Cerebellar cortex (tissue), 1 donor: ENCODE results near the gene OR56B1.
"Not testable (repeated sequence)": the region's sequence is repeated elsewhere in the genome, so short reads cannot be mapped to it uniquely, and the experiment has no call there.

Experiments
- DNase-seq: peaks from one replicate; pipeline ENCODE4 v3.0.0-alpha.2; 2015; ENCODE audit warnings: low spot score

Gene OR56B1

GRCh38 chr11:5736396-5736795, at the start of gene OR56B1:
TSS of gene OR56B1 (plus strand) at chr11:5736448. CDS start at chr11:5736517, 69 bp downstream.
- DNase-seq, result no peak

DNA sequence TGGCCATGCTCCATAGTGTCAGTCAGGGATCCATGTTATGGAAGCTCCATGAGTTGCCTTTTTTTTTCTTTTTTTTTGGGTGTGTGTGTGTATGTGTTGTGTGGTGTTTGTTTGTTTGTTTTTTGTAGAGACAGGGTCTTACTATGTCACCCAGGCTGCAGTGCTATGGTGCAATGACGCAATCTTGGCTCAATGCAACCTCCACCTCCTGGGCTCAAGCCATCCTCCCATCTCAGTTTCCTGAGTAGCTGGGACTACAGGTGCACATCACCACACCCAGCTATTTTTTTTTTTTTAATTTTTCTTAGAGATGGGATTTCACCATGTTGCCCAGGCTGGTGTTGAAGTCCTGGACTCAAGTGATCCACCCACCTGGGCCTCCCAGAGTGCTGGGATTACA, 47.8 kb upstream of the OR56B1 start:
- DNase-seq, result no peak

GRCh38 chr11:5689551-5689983, 46.7 kb upstream of the OR56B1 start, which contains the start of gene TRIM22:
TSS of gene TRIM22 (plus strand) at chr11:5689790. CDS start at chr11:5696233, 6,443 bp downstream.
- DNase-seq, result peak; percentile 10

DNA sequence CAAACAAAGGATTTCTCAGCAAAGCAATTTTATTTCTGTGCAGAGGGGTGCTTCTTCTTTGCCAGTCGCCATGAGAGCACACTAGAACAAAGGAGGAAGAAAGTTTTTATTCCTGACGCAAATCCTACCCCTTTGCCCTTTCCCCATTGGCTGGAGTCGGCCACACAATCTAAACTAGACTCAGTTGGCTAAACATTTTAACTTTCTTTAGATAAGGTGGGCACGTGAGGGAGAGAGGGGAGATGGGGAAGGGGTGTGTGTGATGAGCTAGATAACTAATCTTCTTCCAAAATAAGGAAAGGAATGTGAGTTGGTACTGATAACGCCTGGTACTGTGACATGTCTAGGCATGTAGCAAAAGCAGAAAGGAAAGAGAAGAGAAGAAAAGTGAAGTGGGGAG, 46.0 kb upstream of the OR56B1 start:
- no peak for DNase-seq

DNA sequence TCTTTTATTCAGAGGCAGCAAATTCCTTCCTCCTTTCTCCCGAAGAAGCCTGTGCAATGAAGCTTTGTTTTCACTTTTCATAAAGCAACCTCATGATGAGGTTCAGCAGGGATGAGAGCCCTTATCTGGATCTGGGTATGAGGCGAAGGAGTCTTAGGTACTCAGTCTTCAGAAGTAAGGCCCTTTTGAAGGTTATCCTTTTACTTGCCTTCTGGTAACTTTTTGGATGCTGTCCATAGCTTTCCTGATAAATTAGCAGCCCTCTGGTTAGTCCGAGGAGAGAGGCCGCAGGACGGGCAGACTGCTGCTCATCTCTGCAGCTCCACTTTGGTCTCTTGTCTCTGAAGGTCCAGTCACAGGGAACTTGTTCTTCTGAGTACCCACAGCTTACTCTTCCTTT, 45.5 kb upstream of the OR56B1 start:
- DNase-seq, result no peak

DNA sequence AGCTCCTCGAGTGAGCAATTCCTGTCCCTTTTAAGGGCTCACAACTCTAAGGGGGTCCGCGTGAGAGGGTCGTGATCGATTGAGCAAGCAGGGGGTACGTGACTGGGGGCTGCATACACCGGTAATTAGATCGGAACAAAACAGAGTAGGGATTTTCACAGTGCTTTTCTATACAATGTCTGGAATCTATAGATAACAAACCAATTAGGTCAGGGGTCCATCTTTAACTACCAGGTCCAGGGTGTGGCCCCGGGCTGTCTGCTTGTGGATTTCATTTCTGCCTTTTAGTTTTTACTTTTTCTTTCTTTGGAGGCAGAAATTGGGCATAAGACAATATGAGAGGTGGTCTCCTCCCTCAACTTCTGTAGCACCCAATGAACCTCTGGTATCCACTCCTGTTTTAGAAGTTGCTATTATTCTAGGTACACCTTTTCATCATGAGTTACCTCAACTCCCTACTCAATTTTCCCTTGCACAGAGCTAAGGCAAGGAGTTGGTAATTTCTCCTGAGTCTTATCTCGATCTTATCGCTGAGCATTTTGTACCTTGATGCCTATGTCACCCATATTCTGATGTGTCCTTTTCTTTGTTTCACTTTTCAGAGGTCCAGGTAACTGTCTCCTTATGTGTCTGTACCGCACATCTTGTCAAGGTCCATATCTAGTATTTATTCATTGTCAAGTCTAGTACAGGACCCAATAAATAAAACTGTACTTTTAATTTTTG, 44.8 kb upstream of the OR56B1 start:
- not testable (repeated sequence) for DNase-seq

GRCh38 chr11:5691964-5692361, 44.3 kb upstream of the OR56B1 start:
- no peak for DNase-seq

- DNase-seq, result no peak
Observed at GRCh38 chr11:5694642-5695041, 41.6 kb upstream of the OR56B1 start.

DNA sequence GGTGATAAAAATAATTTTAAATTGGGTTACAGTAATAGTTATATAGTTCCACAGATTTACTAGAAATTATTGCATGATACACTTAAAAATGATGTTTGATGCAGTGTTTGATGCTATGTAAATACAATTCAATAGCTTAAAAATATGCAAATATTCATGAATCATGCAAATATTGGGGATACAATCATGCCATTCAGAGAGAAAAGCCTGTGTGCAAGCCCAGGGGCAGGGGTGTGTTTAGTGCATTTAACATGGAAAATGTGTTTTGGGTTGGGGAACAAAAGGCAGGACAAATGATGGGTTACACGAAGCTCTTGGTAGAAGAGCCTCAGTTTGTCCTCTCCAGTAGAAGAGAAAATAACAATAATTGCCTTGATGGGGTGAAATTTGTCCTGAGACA, 40.7 kb upstream of the OR56B1 start:
- DNase-seq, result no peak

GRCh38 chr11:5696210-5696609, 40.0 kb upstream of the OR56B1 start:
- no peak for DNase-seq

- peak; percentile 75 for DNase-seq
Observed at GRCh38 chr11:5698281-5698680, 38.0 kb upstream of the OR56B1 start.

DNA sequence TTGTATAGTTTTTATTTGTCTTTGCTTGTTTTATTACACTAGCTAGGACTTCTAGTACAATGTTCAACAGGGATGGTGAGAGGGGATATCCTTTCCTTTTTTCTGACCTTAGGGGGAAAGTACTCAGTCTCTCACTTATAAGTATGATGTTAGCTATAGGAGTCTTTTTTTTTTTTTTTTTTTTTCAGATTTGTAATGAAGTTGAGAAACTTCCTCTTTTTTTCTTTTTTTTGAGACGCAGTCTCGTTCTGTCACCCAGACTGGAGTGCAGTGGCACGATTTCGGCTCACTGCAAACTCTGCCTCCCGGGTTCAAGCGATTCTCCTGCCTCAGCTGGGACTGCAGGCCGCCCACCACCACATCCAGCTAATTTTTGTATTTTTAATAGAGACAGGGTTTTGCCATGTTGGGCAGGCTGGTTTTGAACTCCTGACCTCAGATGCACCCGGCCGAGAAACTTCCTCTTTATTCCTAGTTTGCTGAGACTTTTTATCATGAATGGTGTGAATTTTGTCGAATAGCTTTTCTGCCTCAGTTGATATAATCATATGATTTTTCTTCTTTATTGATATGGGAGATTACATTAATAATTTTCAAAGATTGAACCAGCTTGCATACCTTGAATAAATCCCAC, 35.7 kb upstream of the OR56B1 start:
- DNase-seq, result no peak

DNA sequence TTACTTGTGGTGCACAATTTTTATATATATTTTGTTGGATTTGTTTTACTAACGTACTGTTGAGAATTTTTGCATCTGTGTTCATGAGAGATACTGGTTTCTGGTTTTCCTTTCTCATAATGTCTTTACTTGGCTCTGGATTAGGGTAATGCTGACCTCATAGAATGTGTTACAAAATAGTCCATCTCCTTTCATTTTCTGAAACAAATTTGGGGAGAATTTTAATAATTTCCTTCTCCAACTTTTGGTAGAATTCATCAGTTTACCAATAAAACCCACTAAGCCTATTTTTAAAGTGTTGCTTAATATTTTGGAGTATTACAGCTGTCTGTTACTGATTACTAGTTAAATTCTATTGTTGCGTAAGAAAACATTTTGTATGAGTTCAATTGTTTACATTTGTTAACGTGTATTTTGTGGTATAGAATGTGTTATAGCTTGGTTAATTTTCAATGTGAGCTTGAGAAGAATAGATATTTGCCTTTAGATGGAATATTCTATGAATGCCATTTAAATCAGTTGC, 35.1 kb upstream of the OR56B1 start:
- DNase-seq, result no peak

DNA sequence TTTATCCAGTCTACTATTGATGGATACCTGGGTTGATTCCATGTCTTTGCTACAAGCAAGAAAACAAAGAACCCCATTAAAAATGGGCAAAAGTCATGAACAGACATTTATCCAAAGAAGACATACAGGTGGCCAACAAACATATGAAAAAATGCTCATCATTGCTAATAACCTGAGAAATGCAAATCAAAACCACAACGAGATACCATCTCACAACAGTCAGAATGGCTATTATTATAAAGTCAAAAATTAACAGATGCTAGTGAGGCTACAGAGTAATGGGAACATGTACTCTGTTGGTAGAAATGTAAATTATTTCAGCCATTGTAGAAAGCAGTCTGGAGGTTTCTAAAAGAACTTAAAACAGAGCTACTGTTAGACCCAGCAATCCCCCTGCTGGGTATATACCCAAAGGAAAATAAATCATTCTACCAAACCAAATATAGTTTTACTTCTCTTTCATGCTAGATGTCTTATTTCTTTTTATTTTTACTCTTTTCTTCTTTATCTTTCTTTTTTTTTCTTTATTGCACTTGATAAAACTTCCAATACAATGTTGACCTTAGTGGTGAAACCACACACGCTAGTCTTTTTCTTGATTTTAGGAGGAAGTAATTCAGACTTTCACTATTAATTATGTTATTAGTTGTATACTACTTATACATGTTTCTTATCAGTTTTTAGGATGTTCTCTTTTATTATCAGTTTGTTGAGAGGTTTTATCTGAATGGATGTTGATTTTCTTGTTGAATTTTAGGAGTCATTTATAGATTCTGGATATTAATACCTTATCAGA, 32.3 kb upstream of the OR56B1 start:
- no peak for DNase-seq

DNA sequence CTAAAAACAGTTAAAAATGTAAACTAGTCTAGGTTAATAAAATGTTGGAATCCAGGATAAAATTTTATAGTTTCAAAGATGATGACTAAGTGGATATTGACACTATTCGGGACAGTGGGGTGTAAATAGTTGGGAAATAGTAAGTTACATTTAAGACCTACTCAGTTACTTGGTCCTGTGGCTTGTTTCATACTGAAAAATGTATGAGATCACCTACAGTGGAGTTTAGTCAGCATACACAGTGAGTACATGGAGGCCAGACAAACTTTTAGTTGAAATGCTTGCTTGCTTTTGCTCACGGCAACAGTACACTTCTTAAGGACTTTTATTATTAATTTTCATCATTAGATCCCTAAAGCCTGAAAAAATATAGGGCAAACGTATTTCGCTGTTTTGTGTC, 30.6 kb upstream of the OR56B1 start:
- DNase-seq, result no peak

- no peak for DNase-seq
Observed at GRCh38 chr11:5712507-5712906, 23.7 kb upstream of the OR56B1 start.

GRCh38 chr11:5713695-5714094, 22.6 kb upstream of the OR56B1 start:
- DNase-seq, result no peak

DNA sequence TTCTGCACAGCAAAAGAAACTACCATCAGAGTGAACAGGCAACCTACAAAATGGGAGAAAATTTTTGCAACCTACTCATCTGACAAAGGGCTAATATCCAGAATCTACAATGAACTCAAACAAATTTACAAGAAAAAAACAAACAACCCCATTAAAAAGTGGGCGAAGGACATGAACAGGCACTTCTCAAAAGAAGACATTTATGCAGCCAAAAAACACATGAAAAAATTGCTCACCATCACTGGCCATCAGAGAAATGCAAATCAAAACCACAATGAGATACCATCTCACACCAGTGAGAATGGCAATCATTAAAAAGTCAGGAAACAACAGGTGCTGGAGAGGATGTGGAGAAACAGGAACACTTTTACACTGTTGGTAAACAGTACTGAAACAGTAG, 19.7 kb upstream of the OR56B1 start:
- not testable (repeated sequence) for DNase-seq

- DNase-seq, result no peak
Observed at GRCh38 chr11:5719703-5720495, 16.3 kb upstream of the OR56B1 start.

- no peak for DNase-seq
Observed at GRCh38 chr11:5722622-5723021, 13.6 kb upstream of the OR56B1 start.

GRCh38 chr11:5726351-5726750, 9.9 kb upstream of the OR56B1 start:
- no peak for DNase-seq

- DNase-seq, result no peak
Observed at GRCh38 chr11:5727691-5728090, 8.6 kb upstream of the OR56B1 start.
